ENCODE results near the gene PANX1.
"Not testable (repeated sequence)": the region's sequence is repeated elsewhere in the genome, so short reads cannot be mapped to it uniquely, and the experiment has no call there.

The PANX1 gene
- 22.4 to 37.2 (median 29.9) reads per million in 4 experiments for total RNA-seq

- peak; percentile 59 for DNase-seq
Measured at GRCh38 chr11:94128746-94129511, at the start of gene PANX1. Gene PANX1, plus strand, starts transcription at chr11:94128841. Its CDS starts 472 bp downstream, at chr11:94129313.

- no peak for DNase-seq
Measured at GRCh38 chr11:94084164-94084563, 44.5 kb upstream of the PANX1 start.

GRCh38 chr11:94088906-94089305, 39.7 kb upstream of the PANX1 start:
- no peak for DNase-seq

- DNase-seq, result no peak
Measured at GRCh38 chr11:94089341-94089740, 39.3 kb upstream of the PANX1 start.

GRCh38 chr11:94090401-94090800, 38.2 kb upstream of the PANX1 start:
- DNase-seq, result no peak

- no peak for DNase-seq
Measured at GRCh38 chr11:94091091-94091490, 37.5 kb upstream of the PANX1 start.

GRCh38 chr11:94100253-94100652, 28.4 kb upstream of the PANX1 start:
- DNase-seq, result no peak

GRCh38 chr11:94103471-94103870, 25.2 kb upstream of the PANX1 start:
- DNase-seq, result no peak

GRCh38 chr11:94104734-94105133, 23.9 kb upstream of the PANX1 start:
- no peak for DNase-seq

GRCh38 chr11:94106716-94107115, 21.9 kb upstream of the PANX1 start:
- no peak for DNase-seq

- DNase-seq, result no peak
Measured at GRCh38 chr11:94107363-94107762, 21.3 kb upstream of the PANX1 start.

GRCh38 chr11:94111241-94111640, 17.4 kb upstream of the PANX1 start:
- no peak for DNase-seq

- no peak for DNase-seq
Measured at GRCh38 chr11:94111660-94112059, 17.0 kb upstream of the PANX1 start.

- DNase-seq, result no peak
Measured at GRCh38 chr11:94112206-94112953, 16.3 kb upstream of the PANX1 start.

GRCh38 chr11:94117197-94117574, 11.5 kb upstream of the PANX1 start:
- no peak for DNase-seq

- DNase-seq, result no peak
Measured at GRCh38 chr11:94117871-94118270, 10.8 kb upstream of the PANX1 start.

GRCh38 chr11:94119676-94120075, 9.0 kb upstream of the PANX1 start:
- DNase-seq, result not testable (repeated sequence)

- DNase-seq, result not testable (repeated sequence)
Measured at GRCh38 chr11:94120516-94120915, 8.1 kb upstream of the PANX1 start.

GRCh38 chr11:94120946-94121345, 7.7 kb upstream of the PANX1 start:
- DNase-seq, result no peak

GRCh38 chr11:94125407-94126115, 3.1 kb upstream of the PANX1 start:
- DNase-seq, result no peak

GRCh38 chr11:94127638-94128037, 1.0 kb upstream of the PANX1 start:
- DNase-seq, result no peak

GRCh38 chr11:94128291-94128745, 323 bp upstream of the PANX1 start:
- DNase-seq, result peak; percentile 37

GRCh38 chr11:94129512-94130297, 1.1 kb downstream of the PANX1 start:
- no peak for DNase-seq
